GM19372 (cell line): ENCODE results near the gene PRR5.

Source experiments
- ATAC-seq: cut with Tn5 transposase; IDR thresholded peaks from one replicate; pipeline ENCODE4 v1.9.1; 2021; ENCODE audit warnings: mild to moderate bottlenecking, low read depth, moderate library complexity; ENCODE audit not compliant: unreplicated experiment

PRR5 gene

GRCh38 chr22:44782363-44782963 is 80.5 kb downstream of the PRR5 start:
- ATAC-seq = no peak

- ATAC-seq = no peak
Observed at GRCh38 chr22:44783091-44783490, 81.1 kb downstream of the PRR5 start.

- ATAC-seq = no peak
Observed at GRCh38 chr22:44783581-44783980, 81.6 kb downstream of the PRR5 start.

GRCh38 chr22:44786136-44786535 is 84.1 kb downstream of the PRR5 start:
- no peak for ATAC-seq

GRCh38 chr22:44786610-44787009 is 84.6 kb downstream of the PRR5 start:
- no peak for ATAC-seq
